H9 (cell line): Measurements from ENCODE around the gene TBC1D5. TPM values are rescaled to one million over a fixed set of nuclear protein-coding genes. Genes with fewer than 3 reads are reported as not detected.
A peak's percentile ranks its signal among the peaks of the same experiment; 100 is the strongest.

Source experiments
- DNase-seq: peaks from one replicate; pipeline ENCODE4 v3.0.0-alpha.2; 2017
- H2AFZ ChIP-seq: one replicate; pipeline ENCODE4 v1.6.1; 2013; ENCODE audit warnings: mild to moderate bottlenecking, low read length, control low read depth, moderate library complexity
- H2AK5ac ChIP-seq: 2 replicates; pipeline ENCODE4 v1.6.1; 2013; ENCODE audit warnings: low read length, control low read depth, mixed read lengths; ENCODE audit not compliant: insufficient read length
- H2BK120ac ChIP-seq: one replicate; pipeline ENCODE4 v1.6.1; 2013; ENCODE audit warnings: low read depth, mild to moderate bottlenecking, low read length, control low read depth, inconsistent platforms; ENCODE audit not compliant: poor library complexity, severe bottlenecking
- H2BK12ac ChIP-seq: 2 replicates; pipeline ENCODE4 v1.6.1; 2013; ENCODE audit warnings: low read length, control low read depth, mixed read lengths, low read depth; ENCODE audit not compliant: insufficient read length
- H2BK15ac ChIP-seq: 2 replicates; pipeline ENCODE4 v1.6.1; 2013; ENCODE audit warnings: low read depth, low read length, control low read depth
- H2BK20ac ChIP-seq: one replicate; pipeline ENCODE4 v1.6.1; 2013; ENCODE audit warnings: low read depth, mild to moderate bottlenecking, low read length, control low read depth, inconsistent platforms; ENCODE audit not compliant: poor library complexity, severe bottlenecking
- H2BK5ac ChIP-seq: 2 replicates; pipeline ENCODE4 v1.6.1; 2013; ENCODE audit warnings: low read length, control low read depth, mixed read lengths; ENCODE audit not compliant: insufficient read length
- H3K14ac ChIP-seq: 2 replicates; pipeline ENCODE4 v1.6.1; 2013; ENCODE audit warnings: low read length, control low read depth; ENCODE audit not compliant: insufficient read depth
- H3K18ac ChIP-seq: 2 replicates; pipeline ENCODE4 v1.6.1; 2013; ENCODE audit warnings: low read depth, mild to moderate bottlenecking, mixed read lengths, low read length, control low read depth; ENCODE audit not compliant: insufficient read length
- H3K23ac ChIP-seq: 2 replicates; pipeline ENCODE4 v1.6.1; 2013; ENCODE audit warnings: low read length, control low read depth, mixed read lengths, low read depth; ENCODE audit not compliant: insufficient read length
- H3K23me2 ChIP-seq: 2 replicates; pipeline ENCODE4 v1.6.1; 2013; ENCODE audit warnings: low read depth, mild to moderate bottlenecking, mixed read lengths, low read length, control low read depth; ENCODE audit not compliant: insufficient read length, poor library complexity, severe bottlenecking
- H3K27ac ChIP-seq: 2 replicates; pipeline ENCODE4 v1.5.1; 2013; ENCODE audit warnings: low read length, control low read depth, mixed read lengths, low read depth; ENCODE audit not compliant: insufficient read length
- H3K27me3 ChIP-seq: 2 replicates; pipeline ENCODE4 v1.6.1; 2013; ENCODE audit warnings: low read length, control low read depth, inconsistent platforms; ENCODE audit not compliant: insufficient read depth
- H3K4ac ChIP-seq: 2 replicates; pipeline ENCODE4 v1.6.1; 2013; ENCODE audit warnings: low read depth, mild to moderate bottlenecking, control low read depth, inconsistent platforms, low read length, moderate library complexity
- H3K4me1 ChIP-seq: 2 replicates; pipeline ENCODE4 v1.6.1; 2013; ENCODE audit warnings: low read length, control low read depth, inconsistent platforms; ENCODE audit not compliant: insufficient read depth
- H3K4me2 ChIP-seq: 2 replicates; pipeline ENCODE4 v1.6.1; 2013; ENCODE audit warnings: low read length, control low read depth, mixed read lengths; ENCODE audit not compliant: insufficient read length, insufficient read depth
- H3K56ac ChIP-seq: 2 replicates; pipeline ENCODE4 v1.6.1; 2013; ENCODE audit warnings: low read depth, mild to moderate bottlenecking, mixed read lengths, low read length, control low read depth; ENCODE audit not compliant: insufficient read length
- H3K79me1 ChIP-seq: 2 replicates; pipeline ENCODE4 v1.6.1; 2013; ENCODE audit warnings: low read depth, mild to moderate bottlenecking, moderate library complexity, low read length, control low read depth, inconsistent platforms; ENCODE audit not compliant: insufficient read depth, poor library complexity, severe bottlenecking
- H3K79me2 ChIP-seq: 2 replicates; pipeline ENCODE4 v1.6.1; 2013; ENCODE audit warnings: low read length, control low read depth, inconsistent platforms; ENCODE audit not compliant: insufficient read depth
- H3K9ac ChIP-seq: 2 replicates; pipeline ENCODE4 v1.6.1; 2013; ENCODE audit warnings: low read length, control low read depth, mixed read lengths; ENCODE audit not compliant: insufficient read length; ENCODE audit errors: extremely low read depth
- H3K9me3 ChIP-seq: one replicate; pipeline ENCODE4 v1.6.1; 2013; ENCODE audit warnings: low read depth, low read length, inconsistent platforms; ENCODE audit not compliant: control insufficient read depth
- H3T11ph ChIP-seq: one replicate; pipeline ENCODE4 v1.6.1; 2013; ENCODE audit warnings: mild to moderate bottlenecking, low read length, control low read depth, inconsistent platforms
- H4K20me1 ChIP-seq: one replicate; pipeline ENCODE4 v1.6.1; 2013; ENCODE audit not compliant: control insufficient read depth, insufficient read length, insufficient read depth
- H4K5ac ChIP-seq: 2 replicates; pipeline ENCODE4 v1.6.1; 2013; ENCODE audit warnings: low read depth, mild to moderate bottlenecking, mixed read lengths, low read length, control low read depth; ENCODE audit not compliant: insufficient read length
- H4K8ac ChIP-seq: replicated peaks from 2 replicates; pipeline ENCODE4 v1.6.1; 2013; ENCODE audit warnings: low read length, control low read depth, mixed read lengths, low read depth; ENCODE audit not compliant: insufficient read length
- H4K91ac ChIP-seq: 2 replicates; pipeline ENCODE4 v1.6.1; 2013; ENCODE audit warnings: low read depth, mild to moderate bottlenecking, moderate library complexity, mixed read lengths, low read length, control low read depth; ENCODE audit not compliant: insufficient read length
- H3K27ac Mint-ChIP-seq, 3 experiments: 2 replicates in 2 of 3; 3 replicates in 1 of 3; pipeline ENCODE4 v1.8.0; 2020 to 2021; ENCODE audit warnings: mixed read lengths in 3 of 3, mild to moderate bottlenecking in 1 of 3, moderate library complexity in 1 of 3
- H3K27me3 Mint-ChIP-seq: 2 replicates; pipeline ENCODE4 v1.8.0; 2021; ENCODE audit warnings: low read depth, mild to moderate bottlenecking, moderate library complexity, mixed read lengths
- H3K36me3 Mint-ChIP-seq, 3 experiments: 2 replicates in 2 of 3; 3 replicates in 1 of 3; pipeline ENCODE4 v1.8.0; 2020 to 2021; ENCODE audit warnings: low read depth in 3 of 3, mixed read lengths in 3 of 3; ENCODE audit not compliant: insufficient read depth in 1 of 3
- H3K4me1 Mint-ChIP-seq, 2 experiments: 2 replicates each; pipeline ENCODE4 v1.8.0; 2020; ENCODE audit warnings: mixed read lengths in 2 of 2
- H3K4me3 Mint-ChIP-seq, 2 experiments: 2 replicates in 1 of 2; 3 replicates in 1 of 2; pipeline ENCODE4 v1.8.0; 2020 to 2021; ENCODE audit warnings: mild to moderate bottlenecking in 2 of 2, mixed read lengths in 2 of 2, moderate library complexity in 1 of 2
- H3K9me3 Mint-ChIP-seq, 2 experiments: 2 replicates in 1 of 2; 3 replicates in 1 of 2; pipeline ENCODE4 v1.8.0; 2020; ENCODE audit warnings: mild to moderate bottlenecking in 2 of 2, mixed read lengths in 2 of 2, moderate library complexity in 1 of 2
- total RNA-seq: library from RNA; stranded (reverse); gene quantifications from 2 replicates; pipeline ENCODE4 v1.2.1, GENCODE V29; 2021
- TF ChIP-seq, protein P1 (sequence below): fragments of 200-600 bp; sonication (generic); conservative IDR thresholded peaks from 3 replicates; pipeline ENCODE4 v1.8.0; 2021; ENCODE audit warnings: antibody characterized with exemption, mild to moderate bottlenecking

TBC1D5 gene
- total RNA-seq, 1 experiment from 2014 or later = 25.0 TPM

- no peak overlapping the region for H2BK120ac ChIP-seq
- H4K20me1 ChIP-seq = no peaks in the 10 kb centered on the region
- no peak overlapping the region for H2BK15ac ChIP-seq
- H3K4me1 ChIP-seq = no peaks in the 10 kb centered on the region
- H2BK20ac ChIP-seq = no peak overlapping the region
- no peaks in the 10 kb centered on the region for H3K9me3 ChIP-seq
- H4K5ac ChIP-seq = no peak overlapping the region
- Mint-ChIP-seq H3K9me3 (no peaks in the 10 kb centered on the region), H3K27ac (peak overlapping the region in 1 of 3 experiments; percentile 76; a peak in 1 of 7 replicates), H3K4me1 (peaks cover 6 to 9% of the 10 kb centered on the region in 2 experiments), H3K36me3 (no peaks in the 10 kb centered on the region), H3K4me3 (no peak overlapping the region), H3K27me3 (no peaks in the 10 kb centered on the region)
- DNase-seq = no peak
- no peak overlapping the region for H3K23ac ChIP-seq
- no peaks in the 10 kb centered on the region for H3K79me2 ChIP-seq
- H4K8ac ChIP-seq = no peak overlapping the region
- H3K27ac ChIP-seq = no peak overlapping the region
- H2AFZ ChIP-seq = no peak overlapping the region
- H2BK5ac ChIP-seq = no peak overlapping the region
- H3K27me3 ChIP-seq = no peaks in the 10 kb centered on the region
- H3K4ac ChIP-seq = no peak overlapping the region
- no peak overlapping the region for H3K18ac ChIP-seq
- no peak overlapping the region for H3K56ac ChIP-seq
- no peaks in the 10 kb centered on the region for H3K79me1 ChIP-seq
- no peak overlapping the region for H2BK12ac ChIP-seq
- H3K9ac ChIP-seq = no peak overlapping the region
- H3K23me2 ChIP-seq = no peaks in the 10 kb centered on the region
- no peak overlapping the region for H3T11ph ChIP-seq
- TF ChIP-seq, protein P1, sequence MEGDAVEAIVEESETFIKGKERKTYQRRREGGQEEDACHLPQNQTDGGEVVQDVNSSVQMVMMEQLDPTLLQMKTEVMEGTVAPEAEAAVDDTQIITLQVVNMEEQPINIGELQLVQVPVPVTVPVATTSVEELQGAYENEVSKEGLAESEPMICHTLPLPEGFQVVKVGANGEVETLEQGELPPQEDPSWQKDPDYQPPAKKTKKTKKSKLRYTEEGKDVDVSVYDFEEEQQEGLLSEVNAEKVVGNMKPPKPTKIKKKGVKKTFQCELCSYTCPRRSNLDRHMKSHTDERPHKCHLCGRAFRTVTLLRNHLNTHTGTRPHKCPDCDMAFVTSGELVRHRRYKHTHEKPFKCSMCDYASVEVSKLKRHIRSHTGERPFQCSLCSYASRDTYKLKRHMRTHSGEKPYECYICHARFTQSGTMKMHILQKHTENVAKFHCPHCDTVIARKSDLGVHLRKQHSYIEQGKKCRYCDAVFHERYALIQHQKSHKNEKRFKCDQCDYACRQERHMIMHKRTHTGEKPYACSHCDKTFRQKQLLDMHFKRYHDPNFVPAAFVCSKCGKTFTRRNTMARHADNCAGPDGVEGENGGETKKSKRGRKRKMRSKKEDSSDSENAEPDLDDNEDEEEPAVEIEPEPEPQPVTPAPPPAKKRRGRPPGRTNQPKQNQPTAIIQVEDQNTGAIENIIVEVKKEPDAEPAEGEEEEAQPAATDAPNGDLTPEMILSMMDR = no peak
- H3K4me2 ChIP-seq = no peak overlapping the region
- no peak overlapping the region for H4K91ac ChIP-seq
- H3K14ac ChIP-seq = no peak overlapping the region
- no peak overlapping the region for H2AK5ac ChIP-seq
Observed at GRCh38 chr3:17260257-17260656, 482.2 kb downstream of the TBC1D5 start.
